Stimulated activated CD4-positive, alpha-beta T cell treated with anti-CD3 and anti-CD28 coated beads, Interleukin-1b, Interleukin-23, amount 100 ng/mL, for 24 hours (primary cell): Measurements from ENCODE around the gene GXYLT2.

Experiments used
- DNase-seq, 4 experiments: peaks; one replicate each; pipeline ENCODE4 v3.0.0-alpha.2; 2020; ENCODE audit warnings: low read depth in 4 of 4, low spot score in 1 of 4

Gene GXYLT2

GRCh38 chr3:73009008-73009407 is 121.2 kb downstream of the GXYLT2 start:
- DNase-seq = no peak

DNA sequence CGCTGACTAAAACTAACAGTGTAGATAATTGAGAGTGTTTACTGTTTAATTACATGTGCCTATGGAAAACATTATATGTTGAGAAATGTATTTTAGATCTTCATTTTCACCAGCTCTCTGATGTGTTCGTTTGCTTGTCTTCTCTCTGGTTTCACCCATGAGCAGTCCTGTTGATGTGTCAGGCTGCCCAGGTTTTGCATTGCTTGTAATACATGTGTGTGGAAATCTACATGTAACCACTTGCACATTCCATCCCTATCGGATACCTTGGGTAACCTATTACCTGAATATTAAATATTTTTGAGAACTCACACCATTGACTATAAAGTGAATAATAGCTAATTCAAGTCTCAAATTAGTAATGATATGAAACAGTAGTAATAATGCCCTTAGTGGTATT is 121.9 kb downstream of the GXYLT2 start:
- no peak for DNase-seq

DNA sequence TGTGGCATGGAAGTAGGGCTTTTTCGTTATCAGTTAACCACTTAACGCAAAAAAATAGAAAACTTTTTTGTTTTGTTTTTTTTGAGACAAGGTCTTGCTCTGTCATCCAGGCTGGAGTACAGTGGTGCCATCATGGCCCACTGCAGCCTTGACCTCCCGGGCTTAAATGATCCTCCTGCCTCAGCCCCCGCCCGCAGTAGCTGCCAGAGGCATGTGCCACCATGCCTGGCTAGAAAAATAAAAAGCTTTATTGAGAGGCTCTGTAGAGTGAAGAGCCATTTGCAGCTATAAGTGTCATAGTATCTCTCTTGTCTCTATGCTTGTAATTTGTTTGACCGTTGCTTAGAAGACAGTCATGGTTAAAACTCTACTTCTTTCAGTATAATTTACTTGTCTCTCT is 122.3 kb downstream of the GXYLT2 start:
- DNase-seq = no peak

DNA sequence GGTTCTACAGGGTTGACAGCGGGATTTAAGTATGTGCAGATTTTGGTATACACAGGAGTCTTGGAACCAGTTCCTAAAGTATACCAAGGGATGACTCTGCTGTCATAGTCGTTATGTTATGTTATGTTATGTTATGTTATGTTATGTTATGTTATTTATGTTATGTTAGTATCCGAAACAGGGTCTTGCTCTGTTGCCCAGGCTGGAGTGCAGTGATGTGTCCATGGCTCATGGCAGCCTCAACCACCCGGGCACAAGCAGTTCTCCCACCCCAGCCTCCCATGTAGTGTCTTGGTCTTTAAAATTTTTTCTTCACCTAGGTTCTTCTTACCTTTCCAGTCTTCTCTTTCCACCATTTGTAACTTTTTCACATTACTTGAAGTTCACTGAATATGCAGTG is 130.5 kb downstream of the GXYLT2 start:
- DNase-seq = no peak

GRCh38 chr3:73018790-73019441 is 131.1 kb downstream of the GXYLT2 start:
- DNase-seq = no peak

DNA sequence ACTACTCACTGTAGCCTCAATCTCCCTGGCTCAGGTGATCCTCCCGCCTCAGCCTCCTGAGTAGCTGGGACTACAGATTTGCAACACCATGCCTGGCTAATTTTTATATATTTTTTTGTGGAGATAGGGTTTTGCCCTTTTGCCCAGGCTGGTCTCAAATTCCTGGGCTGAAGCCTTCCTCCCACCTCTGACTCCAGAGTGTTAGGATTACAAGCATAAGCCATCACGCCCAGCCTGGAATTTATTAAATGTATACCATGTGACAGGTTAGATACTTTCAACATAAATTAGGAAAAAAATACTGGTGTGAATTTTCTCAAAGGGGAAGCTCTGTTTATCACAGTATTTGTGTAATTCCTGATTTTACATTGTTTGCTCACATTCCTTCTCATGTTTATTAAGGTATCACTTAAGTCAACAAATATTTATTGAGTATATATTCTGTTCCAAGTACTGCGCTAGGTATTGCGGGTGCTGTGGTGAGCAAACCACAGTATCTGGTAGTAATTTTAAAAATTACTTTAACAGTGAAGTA is 133.5 kb downstream of the GXYLT2 start:
- DNase-seq = no peak

GRCh38 chr3:73024836-73025235 is 137.0 kb downstream of the GXYLT2 start:
- no peak for DNase-seq

DNA sequence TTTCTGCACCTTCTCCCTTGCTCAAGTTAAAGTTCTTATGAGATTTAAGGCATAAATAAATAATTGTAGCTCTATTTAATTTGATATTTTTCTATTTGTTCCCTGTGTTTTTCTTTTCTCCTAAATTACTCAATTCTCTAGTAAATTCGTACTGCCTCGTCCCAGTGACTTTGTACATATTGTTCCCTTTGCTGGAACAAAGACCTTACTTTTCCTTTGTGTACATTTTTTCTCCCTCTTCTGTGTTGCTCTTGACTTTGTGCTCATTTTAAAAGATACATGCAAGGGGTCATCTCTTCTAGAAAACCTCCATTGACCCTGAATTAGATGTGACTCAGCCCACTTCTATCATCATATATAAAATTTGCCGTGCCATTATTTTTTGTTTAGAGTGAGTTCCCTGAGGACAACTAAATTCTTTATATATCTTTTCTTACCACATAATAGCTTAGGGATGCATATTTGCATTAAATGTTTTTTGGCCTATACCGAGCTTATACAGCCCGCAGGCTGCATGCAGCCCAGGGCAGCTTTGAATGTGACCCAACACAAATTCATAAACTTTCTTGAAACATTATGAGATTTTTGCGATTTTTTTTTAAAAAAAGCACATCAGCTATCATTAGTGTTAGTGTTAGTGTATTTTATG is 138.4 kb downstream of the GXYLT2 start:
- no peak for DNase-seq
